GM21723 (cell line): Measurements from ENCODE around the gene CPB2.

ENCODE experiments used
- ATAC-seq: cut with Tn5 transposase; IDR thresholded peaks from one replicate; pipeline ENCODE4 v1.9.1; 2021; ENCODE audit warnings: mild to moderate bottlenecking, moderate library complexity; ENCODE audit not compliant: unreplicated experiment

The CPB2 gene

GRCh38 chr13:46006688-46007452, 98.0 kb downstream of the CPB2 start:
- no peak for ATAC-seq

- ATAC-seq, result no peak
Measured at GRCh38 chr13:46004491-46004890, 100.3 kb downstream of the CPB2 start.
